Subcutaneous adipose tissue (tissue), 4 donors: ENCODE data around the gene PCDH9. TPM values are rescaled to one million over a fixed set of nuclear protein-coding genes. Genes with fewer than 3 reads are reported as not detected.

Experiments
- total RNA-seq, 4 donors: library from RNA; depleted of rRNA; stranded (reverse); fragments of >200 nt; gene quantifications; one replicate each; pipeline ENCODE4 v1.1.0, GENCODE V29; 2016
- TF ChIP-seq, protein P1 (sequence below): fragments of 450-650 bp; IDR thresholded peaks from one replicate; pipeline ENCODE4 v1.5.1; 2016; ENCODE audit warnings: low read depth, mild to moderate bottlenecking, control low read depth, antibody characterized with exemption, moderate library complexity

PCDH9 gene
- total RNA-seq, 4 donors from 2014 or later: 9.0 to 28.4 (median 12.0) TPM

DNA sequence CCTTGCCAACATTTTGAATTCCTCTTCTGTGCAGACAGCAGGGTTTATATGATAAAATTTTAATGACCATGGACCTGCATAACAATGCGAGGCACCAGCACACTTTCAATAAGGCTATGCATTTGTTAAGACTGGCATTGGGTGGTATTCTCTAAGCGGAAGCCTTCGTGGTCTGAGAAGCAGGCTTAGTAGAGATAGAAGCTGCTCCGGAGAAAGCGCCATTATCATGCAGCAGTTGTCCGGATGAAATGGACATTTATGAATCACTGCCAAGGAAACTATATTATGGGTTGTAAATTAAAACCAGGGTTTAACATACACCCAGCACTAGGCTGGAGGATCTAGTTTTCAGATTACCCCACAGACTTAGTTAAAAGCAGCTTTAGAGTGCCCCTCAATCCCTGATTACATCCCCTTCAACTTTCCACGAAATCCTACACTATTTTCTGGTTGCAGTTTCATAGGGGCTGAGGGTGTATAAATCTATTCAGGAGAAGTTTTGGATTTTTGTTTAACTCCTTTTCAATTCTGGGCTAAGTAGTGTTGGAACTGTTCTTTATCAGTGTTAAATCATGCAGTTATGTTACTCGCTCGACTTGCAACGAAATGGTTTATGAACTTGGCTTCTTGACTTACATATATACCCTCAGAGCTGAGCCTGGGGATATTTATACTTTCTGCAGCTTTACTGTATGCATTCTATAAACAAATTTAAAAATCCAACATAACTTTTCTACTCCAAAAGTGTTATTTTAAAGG is 193.3 kb downstream of the PCDH9 start:
- TF ChIP-seq, protein P1, sequence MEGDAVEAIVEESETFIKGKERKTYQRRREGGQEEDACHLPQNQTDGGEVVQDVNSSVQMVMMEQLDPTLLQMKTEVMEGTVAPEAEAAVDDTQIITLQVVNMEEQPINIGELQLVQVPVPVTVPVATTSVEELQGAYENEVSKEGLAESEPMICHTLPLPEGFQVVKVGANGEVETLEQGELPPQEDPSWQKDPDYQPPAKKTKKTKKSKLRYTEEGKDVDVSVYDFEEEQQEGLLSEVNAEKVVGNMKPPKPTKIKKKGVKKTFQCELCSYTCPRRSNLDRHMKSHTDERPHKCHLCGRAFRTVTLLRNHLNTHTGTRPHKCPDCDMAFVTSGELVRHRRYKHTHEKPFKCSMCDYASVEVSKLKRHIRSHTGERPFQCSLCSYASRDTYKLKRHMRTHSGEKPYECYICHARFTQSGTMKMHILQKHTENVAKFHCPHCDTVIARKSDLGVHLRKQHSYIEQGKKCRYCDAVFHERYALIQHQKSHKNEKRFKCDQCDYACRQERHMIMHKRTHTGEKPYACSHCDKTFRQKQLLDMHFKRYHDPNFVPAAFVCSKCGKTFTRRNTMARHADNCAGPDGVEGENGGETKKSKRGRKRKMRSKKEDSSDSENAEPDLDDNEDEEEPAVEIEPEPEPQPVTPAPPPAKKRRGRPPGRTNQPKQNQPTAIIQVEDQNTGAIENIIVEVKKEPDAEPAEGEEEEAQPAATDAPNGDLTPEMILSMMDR: no peak

DNA sequence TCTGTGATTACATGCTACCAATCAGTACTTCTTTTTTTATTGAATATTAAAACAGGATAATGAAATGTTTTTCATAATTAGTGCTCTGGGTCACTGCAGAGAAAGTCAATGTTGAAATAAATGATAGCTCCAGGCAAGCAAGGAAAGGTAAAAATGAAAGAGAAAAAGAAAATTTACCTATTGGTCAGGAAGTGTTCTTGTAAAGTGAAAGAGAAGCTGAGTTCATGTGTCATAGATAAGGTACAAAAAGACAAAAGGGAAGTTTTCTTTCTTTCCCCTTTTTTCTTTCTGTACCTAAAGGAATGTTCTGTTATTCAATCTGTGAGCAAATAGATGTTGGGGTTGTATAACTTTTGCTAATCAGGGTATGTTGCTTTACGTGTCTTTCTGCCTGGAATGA is 197.0 kb downstream of the PCDH9 start:
- TF ChIP-seq, protein P1: no peak

DNA sequence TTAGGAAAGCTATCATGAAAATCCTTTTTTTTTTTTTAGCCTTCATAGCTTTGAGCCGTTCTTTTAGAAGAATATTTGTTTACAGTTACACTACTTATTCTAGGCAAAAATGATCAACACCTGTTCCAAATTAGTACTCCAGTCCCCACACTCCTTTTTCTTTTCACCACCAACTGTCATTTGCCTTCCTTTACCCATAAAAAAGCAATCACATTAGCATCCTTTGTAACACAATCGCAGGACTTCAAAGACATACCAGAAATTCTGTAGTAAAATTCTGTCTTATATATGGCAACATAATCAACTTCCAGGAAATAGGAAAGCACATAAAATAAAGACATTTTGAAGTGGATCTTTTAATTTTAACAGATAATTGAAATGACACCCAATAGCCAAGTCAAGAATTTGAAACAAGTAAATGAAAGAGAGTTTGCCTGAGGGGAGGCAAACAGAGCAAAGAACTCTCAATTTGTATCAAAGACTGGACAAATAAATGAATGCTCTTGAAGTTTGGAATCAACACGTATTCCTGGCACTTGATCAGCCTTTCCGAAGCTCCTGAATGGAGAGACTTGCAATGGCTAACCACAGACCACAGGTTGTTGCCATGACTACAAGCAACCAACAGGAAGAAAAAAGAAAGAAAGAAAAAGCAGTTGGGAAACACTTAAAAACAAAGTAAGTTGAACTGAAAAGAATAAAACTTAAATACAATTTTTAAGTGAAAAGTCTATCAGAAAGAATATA is 206.8 kb downstream of the PCDH9 start:
- TF ChIP-seq, protein P1: no peak

DNA sequence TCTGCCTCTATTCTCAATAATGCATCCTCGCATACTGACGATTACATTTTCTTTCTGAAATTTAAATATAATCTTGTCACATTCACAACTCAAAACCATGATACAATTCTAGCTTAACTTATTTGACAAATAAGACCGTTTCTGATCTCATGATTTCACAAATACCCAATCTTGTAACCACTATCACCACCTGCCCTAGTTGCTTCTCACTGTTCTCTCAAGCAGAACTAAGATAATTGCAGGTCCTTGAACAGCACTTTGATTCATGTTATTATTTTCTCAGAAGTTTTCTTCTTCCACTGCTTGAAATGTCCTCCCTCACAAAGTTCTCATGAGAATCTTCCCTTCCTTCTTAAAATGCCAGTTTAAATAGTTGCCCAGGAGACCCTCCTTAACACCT is 211.4 kb downstream of the PCDH9 start:
- TF ChIP-seq, protein P1: no peak

DNA sequence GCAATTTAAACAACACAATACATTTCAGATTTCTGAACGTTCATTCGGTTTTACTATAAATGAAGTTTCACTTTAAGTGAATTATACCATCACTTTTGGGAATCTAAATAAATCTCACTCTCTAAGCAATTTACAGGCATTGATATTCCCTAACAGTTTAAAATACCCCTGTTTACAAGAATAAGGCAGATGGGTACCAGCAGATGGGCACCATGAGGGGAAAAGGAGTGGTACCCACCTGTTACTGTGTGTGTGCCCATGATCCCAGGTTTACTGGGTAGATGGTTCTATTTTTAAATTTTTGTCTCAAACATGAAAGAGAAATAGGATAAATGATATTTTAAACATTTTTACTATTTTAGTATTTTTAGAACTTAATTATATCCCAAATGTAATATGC is 212.9 kb downstream of the PCDH9 start:
- TF ChIP-seq, protein P1: no peak

DNA sequence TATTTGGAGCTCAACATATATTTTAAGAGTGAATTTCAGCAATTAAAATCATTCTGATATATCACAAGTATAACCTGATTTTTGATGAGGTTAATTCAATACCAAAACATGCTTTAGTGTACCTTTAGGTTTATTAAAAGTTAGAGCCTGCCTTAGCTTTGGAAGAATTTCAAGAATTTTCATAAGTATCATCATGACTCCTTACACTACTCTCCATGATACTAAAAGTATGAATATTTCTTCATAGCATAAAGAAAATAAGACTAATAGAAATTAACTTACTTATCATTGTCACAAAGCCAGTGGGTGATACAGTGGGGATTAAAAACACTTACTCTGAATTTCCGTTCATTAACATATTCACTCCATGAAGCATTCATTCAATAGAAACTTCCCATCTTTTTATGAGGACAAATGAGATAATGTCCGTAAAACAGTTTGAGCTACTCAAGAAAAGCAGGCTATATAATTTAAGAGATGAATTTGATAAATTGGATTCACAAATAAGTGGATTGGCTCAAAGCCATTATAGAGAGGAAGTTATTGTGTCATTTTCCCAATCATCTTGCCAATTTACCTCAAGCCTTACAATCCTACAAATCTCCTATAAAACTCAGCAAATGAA is 214.0 kb downstream of the PCDH9 start:
- TF ChIP-seq, protein P1: no peak

DNA sequence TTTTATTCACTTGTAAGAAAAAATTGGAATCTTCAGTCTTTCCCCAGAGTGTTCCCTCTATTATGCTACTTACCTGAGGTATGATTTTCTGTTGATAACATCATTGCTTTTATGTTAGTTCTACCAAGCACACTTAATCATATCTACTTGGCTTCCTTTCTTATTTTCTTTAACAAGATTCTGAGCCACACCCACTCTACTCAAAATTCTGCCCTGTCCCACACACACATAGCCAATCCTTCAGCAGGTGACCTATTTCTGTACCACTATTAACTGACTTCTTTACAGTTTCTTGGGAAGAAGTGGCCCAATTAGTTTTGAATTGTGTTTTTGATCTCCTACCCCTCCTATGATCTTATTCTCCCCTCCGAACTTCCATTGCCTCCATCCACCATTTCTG is 215.7 kb downstream of the PCDH9 start:
- TF ChIP-seq, protein P1: no peak
